Measurements from ENCODE around the gene THG1L.
"Not testable (repeated sequence)": the region's sequence is repeated elsewhere in the genome, so short reads cannot be mapped to it uniquely, and the experiment has no call there.

THG1L gene

DNA sequence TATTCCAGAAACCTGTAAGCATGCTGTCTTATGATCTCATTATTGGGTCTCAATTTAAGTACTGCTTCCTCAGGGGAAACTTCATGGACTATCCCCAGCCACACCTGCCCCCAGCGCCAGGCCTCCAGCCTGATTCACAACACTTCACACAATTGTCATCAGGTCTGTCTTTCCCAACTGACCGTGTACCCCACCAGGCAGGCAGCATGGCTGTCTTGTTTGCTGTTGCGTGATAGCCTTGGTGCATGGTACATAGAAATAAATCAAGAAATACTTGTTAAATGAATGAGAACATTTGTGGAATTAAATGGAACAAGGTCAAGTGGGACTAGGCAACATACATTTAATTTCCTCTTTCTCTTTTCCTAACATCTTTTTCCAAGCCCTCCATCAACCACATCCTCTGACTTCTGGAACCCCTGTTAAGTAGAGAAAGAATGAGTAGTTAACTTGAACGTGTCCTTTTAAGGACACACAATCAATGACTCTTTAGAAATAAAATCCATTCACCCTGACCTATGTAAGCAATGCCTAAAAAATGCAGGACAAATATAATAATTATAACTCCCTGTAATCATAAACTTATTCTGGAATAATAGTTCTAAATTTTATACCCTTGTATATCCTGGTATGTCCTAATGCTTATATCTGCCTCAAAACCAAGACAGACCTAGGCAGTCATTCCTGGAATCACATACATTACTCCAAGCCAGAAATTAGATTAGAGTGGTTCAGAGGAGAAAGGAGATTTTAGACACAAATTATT, 17.2 kb upstream of the THG1L start:
- Mint-ChIP-seq H3K9me3 (no peaks in the 10 kb centered on the region), H3K27ac (no peak overlapping the region), H3K4me1 (peaks cover 11% of the 10 kb centered on the region), H3K36me3 (ENCODE audit: low read depth) (peaks cover 4% of the 10 kb centered on the region), H3K4me3 (no peak overlapping the region), H3K27me3 (no peaks in the 10 kb centered on the region)
- no peak for ATAC-seq
- DNase-seq: no peak

DNA sequence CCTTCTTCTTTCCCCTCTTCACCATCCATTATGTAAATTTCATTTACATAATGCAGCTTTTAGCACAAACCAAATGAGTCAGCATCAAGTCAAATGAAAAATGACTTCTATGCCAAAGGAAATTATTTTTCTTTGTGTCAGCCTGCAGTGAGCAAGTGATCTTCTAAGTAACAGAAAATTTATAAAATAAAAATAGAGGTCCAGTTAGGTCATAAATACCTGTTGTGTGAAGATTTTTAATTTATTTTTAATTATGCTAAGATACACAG, 16.7 kb upstream of the THG1L start:
- peaks cover 11% of the 10 kb centered on the region for H3K4me1 Mint-ChIP-seq
- no peak for ATAC-seq
- H3K27ac Mint-ChIP-seq: no peak overlapping the region

DNA sequence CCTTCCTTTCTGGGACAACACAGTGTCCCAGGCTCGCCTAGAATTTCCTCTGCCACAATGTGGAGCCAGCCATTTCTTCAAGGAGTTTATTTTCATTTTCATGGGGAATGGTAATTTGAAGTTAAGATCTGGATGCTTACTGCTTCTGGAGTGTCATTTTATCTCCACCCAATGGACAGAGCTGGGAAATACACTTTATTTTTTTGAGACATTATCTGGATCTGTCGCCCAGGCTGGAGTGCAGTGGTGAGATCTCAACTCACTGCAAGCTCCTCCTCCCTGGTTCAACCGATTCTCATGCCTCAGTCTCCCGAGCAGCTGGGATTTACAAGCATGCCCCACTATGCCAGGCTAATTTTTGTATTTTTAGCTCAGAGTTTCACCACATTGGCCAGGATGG, 12.7 kb upstream of the THG1L start:
- H3K27ac Mint-ChIP-seq: no peak overlapping the region
- no peak for DNase-seq

More for the DNA sequence above, 16.7 kb upstream of the THG1L start:
- H3K36me3 Mint-ChIP-seq (ENCODE audit: low read depth): peaks cover 4% of the 10 kb centered on the region
- DNase-seq: no peak
- H3K4me3 Mint-ChIP-seq: no peak overlapping the region
- no peaks in the 10 kb centered on the region for H3K27me3 Mint-ChIP-seq
- no peaks in the 10 kb centered on the region for H3K9me3 Mint-ChIP-seq

DNA sequence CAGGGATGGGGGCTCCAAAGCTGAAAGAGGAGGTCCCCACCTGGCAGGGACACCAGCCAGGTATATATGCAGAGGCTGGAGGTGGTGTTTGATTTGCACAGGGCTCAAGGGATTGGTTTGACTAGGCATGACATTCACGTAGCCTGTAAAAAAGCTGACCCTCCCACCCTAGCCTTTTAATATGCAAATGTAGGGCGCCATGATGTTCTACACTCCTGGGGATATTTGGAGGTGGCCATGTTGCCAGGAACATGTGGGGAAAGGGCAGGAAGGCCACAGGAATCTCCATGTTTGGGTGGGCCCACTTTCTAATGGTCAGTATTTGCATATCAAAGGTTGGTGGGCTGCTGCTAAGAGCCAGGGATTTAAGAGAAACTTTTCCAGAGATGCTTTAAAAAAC, 12.0 kb upstream of the THG1L start:
- H3K27me3 Mint-ChIP-seq: no peaks in the 10 kb centered on the region
- H3K27ac Mint-ChIP-seq: no peak overlapping the region
- no peak for ATAC-seq

More for the DNA sequence above, 12.7 kb upstream of the THG1L start:
- Mint-ChIP-seq H3K4me1 (peaks cover 11% of the 10 kb centered on the region), H3K9me3 (peaks cover 3% of the 10 kb centered on the region), H3K4me3 (no peak overlapping the region), H3K36me3 (ENCODE audit: low read depth) (peaks cover 7% of the 10 kb centered on the region), H3K27me3 (no peaks in the 10 kb centered on the region)
- ATAC-seq: peak; percentile 76

DNA sequence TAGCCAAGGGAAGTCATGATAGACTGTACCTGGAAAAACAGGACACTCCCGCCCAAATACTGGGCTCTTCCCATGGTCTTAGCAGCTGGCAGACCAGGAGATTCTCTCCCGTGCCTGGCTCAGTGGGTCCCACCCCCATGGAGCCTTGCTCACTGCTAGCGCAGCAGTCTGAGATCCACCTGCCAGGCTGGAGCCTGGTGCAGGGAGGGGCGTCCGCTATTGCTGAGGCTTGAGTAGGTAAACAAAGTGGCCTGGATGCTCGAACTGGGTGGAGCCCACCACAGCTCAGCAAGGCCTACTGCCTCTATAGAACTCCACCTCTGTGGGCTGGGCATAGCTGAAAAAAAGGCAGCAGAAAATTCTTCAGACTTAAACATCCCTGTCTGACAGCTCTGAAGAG, 10.1 kb upstream of the THG1L start:
- H3K27me3 Mint-ChIP-seq: no peaks in the 10 kb centered on the region
- DNase-seq (no peak), ATAC-seq (no peak)
- H3K27ac Mint-ChIP-seq: no peak overlapping the region
- peaks cover 7% of the 10 kb centered on the region for H3K9me3 Mint-ChIP-seq
- H3K36me3 Mint-ChIP-seq (ENCODE audit: low read depth): peaks cover 9% of the 10 kb centered on the region
- no peak overlapping the region for H3K4me3 Mint-ChIP-seq
- H3K4me1 Mint-ChIP-seq: peaks cover 17% of the 10 kb centered on the region

More for the DNA sequence above, 12.0 kb upstream of the THG1L start:
- H3K36me3 Mint-ChIP-seq (ENCODE audit: low read depth): peaks cover 9% of the 10 kb centered on the region
- DNase-seq: no peak
- H3K4me3 Mint-ChIP-seq: no peak overlapping the region
- H3K4me1 Mint-ChIP-seq: peaks cover 11% of the 10 kb centered on the region
- H3K9me3 Mint-ChIP-seq: peaks cover 3% of the 10 kb centered on the region

DNA sequence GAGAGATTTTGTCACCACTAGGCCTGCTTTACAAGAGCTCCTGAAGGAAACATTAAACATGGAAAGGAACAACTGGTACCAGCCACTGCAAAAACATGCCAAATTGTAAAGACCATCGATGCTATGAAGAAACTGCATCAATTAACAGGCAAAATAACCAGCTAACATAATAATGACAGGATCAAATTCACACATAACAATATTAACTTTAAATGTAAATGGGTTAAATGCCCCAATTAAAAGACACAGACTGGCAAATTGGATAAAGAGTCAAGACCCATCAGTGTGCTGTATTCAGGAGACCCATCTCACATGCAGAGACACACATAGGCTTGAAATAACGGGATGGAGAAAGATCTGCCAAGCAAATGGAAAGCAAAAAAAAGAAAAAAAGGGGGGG, 8.3 kb upstream of the THG1L start:
- peaks cover 15% of the 10 kb centered on the region for H3K4me1 Mint-ChIP-seq
- H3K9me3 Mint-ChIP-seq, H3K27ac Mint-ChIP-seq, H3K27me3 Mint-ChIP-seq, DNase-seq, ATAC-seq, H3K4me3 Mint-ChIP-seq: not testable (repeated sequence)
- H3K36me3 Mint-ChIP-seq (ENCODE audit: low read depth): peaks cover 12% of the 10 kb centered on the region

DNA sequence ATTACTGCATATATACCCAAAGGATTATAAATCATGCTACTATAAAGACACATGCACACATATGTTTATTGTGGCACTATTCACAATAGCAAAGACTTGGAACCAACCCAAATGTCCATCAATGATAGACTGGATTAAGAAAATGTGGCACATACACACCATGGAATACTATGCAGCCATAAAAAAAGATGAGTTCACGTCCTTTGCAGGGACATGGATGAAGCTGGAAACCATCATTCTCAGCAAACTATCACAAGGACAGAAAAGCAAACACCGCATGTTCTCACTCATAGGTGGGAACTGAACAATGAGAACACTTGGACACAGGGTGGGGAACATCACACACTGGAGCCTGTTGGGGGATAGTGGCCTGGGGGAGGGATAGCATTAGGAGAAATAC, 4.6 kb upstream of the THG1L start:
- Mint-ChIP-seq H3K4me1 (peaks cover 31% of the 10 kb centered on the region), H3K36me3 (ENCODE audit: low read depth) (peaks cover 13% of the 10 kb centered on the region)
- H3K27me3 Mint-ChIP-seq, H3K27ac Mint-ChIP-seq, H3K4me3 Mint-ChIP-seq, DNase-seq, ATAC-seq, H3K9me3 Mint-ChIP-seq: not testable (repeated sequence)

DNA sequence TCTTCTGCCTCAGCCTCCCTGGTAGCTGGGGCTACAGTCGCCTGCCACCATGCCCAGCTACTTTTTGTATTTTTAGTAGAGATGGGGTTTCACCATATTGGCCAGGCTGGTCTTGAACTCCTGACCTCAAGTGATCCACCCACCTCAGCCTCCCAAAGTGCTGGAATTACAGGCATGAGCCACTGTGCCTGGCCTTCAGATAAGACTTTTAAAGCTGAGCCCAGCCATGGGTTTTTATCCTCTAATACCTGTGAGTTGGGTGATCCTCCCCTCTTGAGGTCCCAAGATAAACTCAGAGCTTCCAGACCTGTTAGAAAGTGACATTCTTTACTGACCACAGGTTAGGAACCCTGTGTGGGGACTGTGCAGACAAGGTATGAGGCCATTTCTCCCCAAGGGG, 3.4 kb upstream of the THG1L start:
- H3K27ac Mint-ChIP-seq, H3K4me3 Mint-ChIP-seq: not testable (repeated sequence)
- H3K4me1 Mint-ChIP-seq: peaks cover 42% of the 10 kb centered on the region

DNA sequence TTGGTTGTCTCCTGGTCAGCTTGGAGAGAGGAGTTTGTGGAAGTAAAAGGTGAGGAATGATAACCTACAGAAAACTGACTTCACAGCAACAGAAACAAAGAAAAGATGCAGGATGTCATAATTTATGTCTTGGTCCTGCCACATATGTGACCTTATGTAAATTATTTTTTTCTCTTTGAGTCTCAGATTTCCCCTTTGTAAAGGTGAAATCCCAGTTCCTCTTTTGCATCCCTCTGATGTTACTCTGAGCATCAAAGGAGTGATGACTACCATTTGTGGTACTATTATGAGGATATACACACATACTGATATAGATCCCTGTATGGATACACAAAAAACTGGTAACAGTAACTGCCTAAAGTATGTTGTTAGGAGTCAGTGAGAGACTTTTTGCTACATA, 1.4 kb upstream of the THG1L start:
- peak overlapping the region; percentile 59 for H3K27ac Mint-ChIP-seq
- peaks cover 19% of the 10 kb centered on the region for H3K36me3 Mint-ChIP-seq (ENCODE audit: low read depth)
- peak; percentile 74 for ATAC-seq
- peaks cover 4% of the 10 kb centered on the region for H3K9me3 Mint-ChIP-seq
- peak overlapping the region; percentile 94 for H3K4me3 Mint-ChIP-seq
- no peak for DNase-seq
- H3K4me1 Mint-ChIP-seq: peaks cover 42% of the 10 kb centered on the region
- no peaks in the 10 kb centered on the region for H3K27me3 Mint-ChIP-seq

More for the DNA sequence above, 3.4 kb upstream of the THG1L start:
- not testable (repeated sequence) for H3K9me3 Mint-ChIP-seq, H3K27me3 Mint-ChIP-seq, ATAC-seq, DNase-seq
- peaks cover 16% of the 10 kb centered on the region for H3K36me3 Mint-ChIP-seq (ENCODE audit: low read depth)

DNA sequence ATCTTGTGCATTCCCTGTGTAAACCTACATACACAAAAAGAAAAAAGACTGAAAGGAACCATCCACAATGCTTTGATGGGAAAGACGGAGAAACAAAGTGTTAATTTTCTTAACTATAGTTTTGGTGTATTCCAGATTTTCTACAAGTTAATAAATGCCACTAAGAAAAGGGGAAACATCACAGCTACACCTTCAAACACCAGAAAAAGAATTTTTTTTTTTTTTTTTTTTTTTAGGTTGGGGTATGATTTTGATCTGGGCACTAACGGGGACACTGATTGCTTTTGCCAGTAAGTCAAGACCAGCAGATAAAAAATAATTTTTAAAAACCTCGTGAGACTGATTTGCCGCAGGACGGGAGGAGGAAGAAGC, 334 bp upstream of the THG1L start:
- no peak for ATAC-seq
- H3K4me1 Mint-ChIP-seq: peaks cover 37% of the 10 kb centered on the region
- no peaks in the 10 kb centered on the region for H3K27me3 Mint-ChIP-seq
- H3K36me3 Mint-ChIP-seq (ENCODE audit: low read depth): peaks cover 22% of the 10 kb centered on the region
- DNase-seq: no peak
- H3K4me3 Mint-ChIP-seq: peak overlapping the region; percentile 94
- H3K9me3 Mint-ChIP-seq: no peaks in the 10 kb centered on the region
- H3K27ac Mint-ChIP-seq: peak overlapping the region; percentile 99

DNA sequence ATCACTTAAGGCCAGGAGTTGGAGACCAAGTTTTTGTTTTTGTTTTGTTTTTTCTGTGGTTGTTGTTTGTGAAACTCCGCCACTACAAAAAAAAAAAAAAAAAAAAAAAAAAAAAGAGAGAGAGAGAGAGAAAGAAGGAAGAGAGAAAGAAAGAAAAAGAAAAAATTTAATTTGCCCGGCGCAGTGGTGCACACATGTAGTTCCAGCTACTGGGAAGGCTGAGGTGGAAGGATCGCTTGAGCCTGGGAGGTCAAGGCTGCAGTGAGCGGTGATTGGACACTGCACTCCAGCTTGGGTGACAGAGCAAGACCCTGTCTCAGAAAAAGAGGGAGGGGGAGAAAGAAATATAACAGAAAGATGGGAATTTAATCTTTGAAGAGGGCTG, 902 bp downstream of the THG1L start:
- Mint-ChIP-seq H3K27ac (peak overlapping the region; percentile 99), H3K27me3 (no peaks in the 10 kb centered on the region), H3K4me3 (peak overlapping the region; percentile 94), H3K36me3 (ENCODE audit: low read depth) (peaks cover 21% of the 10 kb centered on the region), H3K9me3 (no peaks in the 10 kb centered on the region), H3K4me1 (peaks cover 34% of the 10 kb centered on the region)
- ATAC-seq: no peak
- no peak for DNase-seq

DNA sequence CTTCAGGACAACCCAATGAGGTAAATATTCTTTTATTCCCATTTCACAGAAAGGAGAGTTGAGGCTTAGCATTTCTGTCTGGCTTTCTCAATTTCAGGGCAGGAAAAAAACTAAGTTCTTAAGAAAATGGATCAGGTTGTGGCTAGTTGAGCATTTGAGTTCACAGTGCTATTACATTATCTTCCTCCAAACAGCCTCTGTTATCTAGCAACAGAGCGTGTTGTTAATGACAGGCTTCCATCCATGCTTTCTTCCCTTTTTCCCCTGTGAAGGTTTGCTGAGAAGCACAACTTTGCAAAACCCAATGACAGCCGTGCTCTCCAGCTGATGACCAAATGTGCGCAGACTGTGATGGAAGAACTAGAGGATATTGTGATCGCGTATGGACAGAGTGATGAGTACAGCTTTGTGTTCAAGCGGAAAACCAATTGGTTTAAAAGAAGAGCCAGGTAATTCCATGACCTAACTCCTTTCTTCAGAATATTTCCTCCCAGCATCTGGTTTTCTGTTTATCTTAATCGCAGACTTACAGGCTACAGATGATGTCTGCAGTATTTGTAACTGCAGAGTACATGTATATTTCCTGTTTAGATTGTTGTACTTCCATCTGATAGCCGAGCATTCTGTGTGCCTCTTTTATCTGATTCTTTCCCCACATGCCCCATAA, 1.5 kb downstream of the THG1L start:
- no peak for ATAC-seq

DNA sequence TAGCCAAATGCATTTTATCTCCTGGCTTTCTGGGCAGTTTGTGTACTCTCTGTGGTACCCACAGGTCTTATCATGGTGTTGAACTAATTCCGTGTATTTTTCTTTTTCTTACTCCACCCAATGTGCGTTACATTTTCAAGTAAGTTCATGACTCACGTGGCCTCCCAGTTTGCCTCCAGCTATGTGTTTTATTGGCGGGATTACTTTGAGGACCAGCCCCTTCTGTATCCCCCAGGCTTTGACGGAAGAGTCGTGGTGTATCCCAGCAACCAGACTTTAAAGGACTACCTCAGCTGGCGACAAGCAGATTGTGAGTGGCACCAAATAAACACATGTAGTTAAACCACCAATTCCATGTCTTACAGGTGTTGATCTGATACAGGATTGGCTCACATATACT, 3.2 kb downstream of the THG1L start:
- DNase-seq (no peak), ATAC-seq (no peak)
- H3K9me3 Mint-ChIP-seq: no peaks in the 10 kb centered on the region
- H3K36me3 Mint-ChIP-seq (ENCODE audit: low read depth): peaks cover 32% of the 10 kb centered on the region
- no peaks in the 10 kb centered on the region for H3K27me3 Mint-ChIP-seq
- H3K27ac Mint-ChIP-seq: no peak overlapping the region
- H3K4me1 Mint-ChIP-seq: peaks cover 29% of the 10 kb centered on the region
- H3K4me3 Mint-ChIP-seq: no peak overlapping the region

More for the DNA sequence above, 1.5 kb downstream of the THG1L start:
- no peaks in the 10 kb centered on the region for H3K9me3 Mint-ChIP-seq
- peaks cover 25% of the 10 kb centered on the region for H3K36me3 Mint-ChIP-seq (ENCODE audit: low read depth)
- H3K27me3 Mint-ChIP-seq: no peaks in the 10 kb centered on the region
- peaks cover 33% of the 10 kb centered on the region for H3K4me1 Mint-ChIP-seq
- no peak overlapping the region for H3K27ac Mint-ChIP-seq
- H3K4me3 Mint-ChIP-seq: no peak overlapping the region
- DNase-seq: no peak

DNA sequence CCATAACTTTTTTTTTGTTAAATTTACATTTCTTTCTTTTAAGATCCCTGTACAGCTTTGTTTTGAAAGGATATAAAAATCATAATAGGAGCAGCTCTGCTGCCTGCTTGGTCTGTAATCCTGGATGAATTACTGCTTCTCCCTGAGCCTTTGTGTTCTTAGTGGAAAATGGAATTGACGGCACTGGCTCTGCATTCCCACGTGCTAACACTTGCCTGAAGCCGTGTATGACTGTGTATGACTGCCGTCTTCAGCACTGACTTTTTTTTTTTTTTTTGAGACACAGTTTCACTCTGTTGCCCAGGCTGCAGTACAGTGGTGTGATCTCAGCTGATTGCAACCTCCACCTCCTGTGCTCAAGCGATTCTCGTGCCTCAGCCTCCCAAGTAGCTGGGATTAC, 4.8 kb downstream of the THG1L start:
- DNase-seq: no peak
- no peaks in the 10 kb centered on the region for H3K27me3 Mint-ChIP-seq
- H3K27ac Mint-ChIP-seq: no peak overlapping the region
- H3K4me3 Mint-ChIP-seq: no peak overlapping the region
- H3K4me1 Mint-ChIP-seq: peaks cover 15% of the 10 kb centered on the region
- ATAC-seq: no peak
- H3K36me3 Mint-ChIP-seq (ENCODE audit: low read depth): peaks cover 31% of the 10 kb centered on the region
- no peaks in the 10 kb centered on the region for H3K9me3 Mint-ChIP-seq

DNA sequence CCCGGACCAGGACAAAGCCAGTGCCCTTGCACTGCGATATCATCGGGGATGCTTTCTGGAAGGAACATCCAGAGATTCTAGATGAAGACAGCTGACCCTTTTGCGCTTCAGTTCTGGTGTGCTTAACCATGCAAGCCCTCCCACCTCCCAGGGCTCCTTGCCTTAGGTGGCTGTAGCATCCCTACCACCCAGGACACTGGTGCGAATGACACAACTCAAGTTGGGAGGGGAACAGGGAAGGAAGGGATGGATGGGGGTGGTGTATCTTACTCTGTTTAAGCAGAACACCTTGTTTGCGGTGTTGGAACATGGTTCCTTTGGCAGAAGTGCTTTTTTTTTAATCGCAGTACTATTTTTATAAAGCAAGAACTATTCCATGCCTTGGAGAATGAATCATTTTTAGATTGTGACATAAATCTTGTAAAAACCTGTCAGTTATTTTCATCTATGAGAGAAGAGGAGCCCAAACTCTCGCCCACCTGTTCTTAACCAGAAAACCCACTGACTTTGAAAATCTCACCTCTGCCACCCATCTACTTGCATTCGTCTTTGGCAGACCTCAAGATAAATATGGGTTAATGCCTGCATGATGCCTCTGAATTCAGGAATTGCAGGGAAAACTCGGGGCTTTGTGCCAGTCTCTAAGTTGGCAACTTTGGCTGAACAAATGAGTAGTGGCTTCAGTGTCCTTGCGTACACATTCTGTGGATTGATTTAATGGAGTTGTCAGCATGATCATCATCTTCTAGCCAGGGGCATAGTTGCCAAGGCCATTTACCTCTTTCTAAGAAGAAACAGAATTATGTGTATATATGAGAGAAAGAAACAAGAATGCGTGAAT, 8.4 kb downstream of the THG1L start:
- Mint-ChIP-seq H3K36me3 (ENCODE audit: low read depth) (peaks cover 24% of the 10 kb centered on the region), H3K27ac (no peak overlapping the region), H3K4me3 (no peak overlapping the region), H3K9me3 (no peaks in the 10 kb centered on the region), H3K4me1 (peaks cover 10% of the 10 kb centered on the region), H3K27me3 (no peaks in the 10 kb centered on the region)
- DNase-seq (no peak), ATAC-seq (no peak)

Data from activated naive CD8-positive, alpha-beta T cell treated with anti-CD3 and anti-CD28 coated beads, Interleukin-2, amount 50 U/mL, for 24 hours (primary cell).